H1 (cell line): Measurements from ENCODE around the gene ARFGEF3. TPM values are rescaled to one million over a fixed set of nuclear protein-coding genes. Genes with fewer than 3 reads are reported as not detected.

ENCODE experiments used
- GTF2F1 ChIP-seq: IDR thresholded peaks from 2 replicates; pipeline ENCODE4 v1.6.1; 2012; ENCODE audit warnings: low read depth, low read length, improper control_type of control experiment, borderline replicate concordance
- polyA plus RNA-seq, 7 experiments: library from polyadenylated mRNA; depleted of rRNA in 3 of 7; stranded (reverse) in 5 of 7; unstranded in 2 of 7; fragments of >200 nt in 5 of 7; fragments of 200-250 nt in 2 of 7; gene quantifications; 1 replicate in 5 of 7; 2 replicates in 1 of 7; 4 replicates in 1 of 7; pipeline versions ENCODE4 v1.2.1 to v1.2.3, GENCODE V29; 2011 to 2013; ENCODE audit warnings: missing spikeins in 2 of 7, mixed read lengths in 2 of 7
- total RNA-seq: library from RNA; stranded (reverse); fragmentation: NEBNext Ultra II Directional; extraction: Animal tissue kit (Norgen Biotek cat#: 25700); gene quantifications from 2 replicates; pipeline ENCODE4 v1.2.1, GENCODE V29; 2021

ARFGEF3 gene
- total and polyA plus RNA-seq, 2 of the 8 experiments (the other 6 are each of a cell fraction or from before 2014, with no cell fraction given), result 5.8 to 23.2 TPM

- TF ChIP-seq GTF2F1, result no peak
Measured at GRCh38 chr6:138343112-138343511, 181.4 kb downstream of the ARFGEF3 start (continued).
